Trophoblast cell (in vitro differentiated cells and primary cell): ENCODE data around the gene CAMSAP1.

Experiments used
- DNase-seq, 2 donors: peaks; one replicate each; pipeline ENCODE4 v3.0.0-alpha.2; 2016
- H2AFZ ChIP-seq: 2 replicates; pipeline ENCODE4 v1.6.1; 2013; ENCODE audit warnings: low read length, moderate library complexity, mild to moderate bottlenecking; ENCODE audit not compliant: insufficient read depth, poor library complexity
- H2AK5ac ChIP-seq: 2 replicates; pipeline ENCODE4 v1.6.1; 2013; ENCODE audit warnings: mild to moderate bottlenecking, low read length
- H2BK120ac ChIP-seq: 2 replicates; pipeline ENCODE4 v1.6.1; 2013; ENCODE audit warnings: low read length, mild to moderate bottlenecking, moderate library complexity; ENCODE audit not compliant: insufficient read depth, poor library complexity
- H2BK12ac ChIP-seq: 2 replicates; pipeline ENCODE4 v1.6.1; 2013; ENCODE audit warnings: mild to moderate bottlenecking, low read length, moderate library complexity
- H2BK5ac ChIP-seq: 2 replicates; pipeline ENCODE4 v1.6.1; 2013; ENCODE audit warnings: low read length, low read depth, moderate library complexity, mild to moderate bottlenecking; ENCODE audit not compliant: poor library complexity
- H3K14ac ChIP-seq: 2 replicates; pipeline ENCODE4 v1.6.1; 2013; ENCODE audit warnings: mild to moderate bottlenecking, low read length
- H3K18ac ChIP-seq: 2 replicates; pipeline ENCODE4 v1.6.1; 2013; ENCODE audit warnings: mild to moderate bottlenecking, low read length
- H3K23ac ChIP-seq: 2 replicates; pipeline ENCODE4 v1.6.1; 2013; ENCODE audit warnings: low read length
- H3K27ac ChIP-seq: 2 replicates; pipeline ENCODE4 v1.5.1; 2013; ENCODE audit warnings: low read depth, mild to moderate bottlenecking, inconsistent platforms, low read length, moderate library complexity
- H3K27me3 ChIP-seq: 2 replicates; pipeline ENCODE4 v1.6.1; 2013; ENCODE audit warnings: inconsistent platforms, mild to moderate bottlenecking, low read length, moderate library complexity; ENCODE audit not compliant: insufficient read depth
- H3K36me3 ChIP-seq, 2 experiments: 1 replicate in 1 of 2; 2 replicates in 1 of 2; pipeline ENCODE4 v1.6.1; 2013; ENCODE audit warnings: low read length in 2 of 2, mild to moderate bottlenecking in 2 of 2, moderate library complexity in 1 of 2; ENCODE audit not compliant: insufficient read depth in 2 of 2, control insufficient read depth in 1 of 2
- H3K4ac ChIP-seq: 2 replicates; pipeline ENCODE4 v1.6.1; 2013; ENCODE audit warnings: low read depth, mild to moderate bottlenecking, low read length, moderate library complexity
- H3K4me1 ChIP-seq, 2 experiments: 1 replicate in 1 of 2; 2 replicates in 1 of 2; pipeline ENCODE4 v1.6.1; 2013; ENCODE audit warnings: low read length in 2 of 2, mild to moderate bottlenecking in 2 of 2, moderate library complexity in 1 of 2; ENCODE audit not compliant: insufficient read depth in 2 of 2, control insufficient read depth in 1 of 2
- H3K4me2 ChIP-seq: 2 replicates; pipeline ENCODE4 v1.6.1; 2013; ENCODE audit warnings: inconsistent platforms, mild to moderate bottlenecking, low read length, moderate library complexity
- H3K4me3 ChIP-seq: 2 replicates; pipeline ENCODE4 v1.5.1; 2013; ENCODE audit warnings: mild to moderate bottlenecking, low read depth, low read length, inconsistent platforms
- H3K79me1 ChIP-seq: one replicate; pipeline ENCODE4 v1.6.1; 2013; ENCODE audit warnings: low read length
- H3K79me2 ChIP-seq: 2 replicates; pipeline ENCODE4 v1.6.1; 2013; ENCODE audit warnings: low read length, mild to moderate bottlenecking; ENCODE audit not compliant: control insufficient read depth, insufficient read depth, poor library complexity
- H3K9ac ChIP-seq: 2 replicates; pipeline ENCODE4 v1.6.1; 2013; ENCODE audit warnings: mild to moderate bottlenecking, low read length
- H3K9me3 ChIP-seq: 2 replicates; pipeline ENCODE4 v1.6.1; 2013; ENCODE audit warnings: low read depth, mild to moderate bottlenecking, control low read depth, inconsistent platforms, low read length; ENCODE audit not compliant: insufficient read depth
- H4K12ac ChIP-seq: 2 replicates; pipeline ENCODE4 v1.6.1; 2013; ENCODE audit warnings: low read depth, mild to moderate bottlenecking, low read length, moderate library complexity
- H4K8ac ChIP-seq: 2 replicates; pipeline ENCODE4 v1.6.1; 2013; ENCODE audit warnings: low read depth, mild to moderate bottlenecking, low read length, moderate library complexity
- H4K91ac ChIP-seq: one replicate; pipeline ENCODE4 v1.6.1; 2013; ENCODE audit warnings: low read depth, mild to moderate bottlenecking, low read length, moderate library complexity
- WGBS: extraction: QIAGEN DNeasy Blood & Tissue Kit; methylation state at CpG from one replicate; pipeline ENCODE4 v1.1.7; 2013; ENCODE audit warnings: missing lambda C conversion rate; ENCODE audit not compliant: insufficient read length, insufficient coverage; ENCODE audit errors: extremely low coverage; 5-methylcytosine and 5-hydroxymethylcytosine counted together

Gene CAMSAP1

GRCh38 chr9:135874859-135875258, 32.5 kb downstream of the CAMSAP1 start:
- Histone ChIP-seq H4K8ac (no peak overlapping the region), H4K91ac (no peak overlapping the region), H3K79me2 (no peaks in the 10 kb centered on the region), H2BK12ac (no peak overlapping the region), H3K18ac (no peak overlapping the region), H3K23ac (no peak overlapping the region), H3K36me3 (no peaks in the 10 kb centered on the region), H3K14ac (no peak overlapping the region), H2BK120ac (no peak overlapping the region), H3K79me1 (no peaks in the 10 kb centered on the region), H3K4me3 (no peak overlapping the region), H3K9me3 (no peaks in the 10 kb centered on the region), H3K9ac (no peak overlapping the region), H3K4me2 (no peak overlapping the region), H4K12ac (no peak overlapping the region), H2AFZ (no peak overlapping the region), H3K27ac (no peak overlapping the region), H2AK5ac (no peak overlapping the region), H3K4me1 (peaks cover 5% of the 10 kb centered on the region in 2 experiments), H3K27me3 (no peaks in the 10 kb centered on the region), H2BK5ac (no peak overlapping the region), H3K4ac (no peak overlapping the region)
- no peak for DNase-seq
- WGBS: no CpG with 5 or more reads among the region's 5 CpGs

- no peak overlapping the region for H3K4me3 ChIP-seq
- H4K91ac ChIP-seq: no peak overlapping the region
- H4K8ac ChIP-seq: no peak overlapping the region
- H2AK5ac ChIP-seq: no peak overlapping the region
- H2BK12ac ChIP-seq: no peak overlapping the region
- no peak overlapping the region for H4K12ac ChIP-seq
- no peak overlapping the region for H2BK5ac ChIP-seq
- no peak overlapping the region for H3K23ac ChIP-seq
- WGBS: no CpG with 5 or more reads among the region's 3 CpGs
- H3K9me3 ChIP-seq: no peaks in the 10 kb centered on the region
- no peaks in the 10 kb centered on the region for H3K79me1 ChIP-seq
- DNase-seq: no peak
- no peak overlapping the region for H2AFZ ChIP-seq
- no peak overlapping the region for H3K14ac ChIP-seq
- no peak overlapping the region for H2BK120ac ChIP-seq
- peaks cover 0 to 3% of the 10 kb centered on the region in 2 experiments for H3K36me3 ChIP-seq
- H3K4me2 ChIP-seq: no peak overlapping the region
- no peak overlapping the region for H3K18ac ChIP-seq
- H3K79me2 ChIP-seq: no peaks in the 10 kb centered on the region
- H3K9ac ChIP-seq: no peak overlapping the region
- peaks cover 0 to 5% of the 10 kb centered on the region in 2 experiments for H3K4me1 ChIP-seq
- H3K27ac ChIP-seq: no peak overlapping the region
- no peak overlapping the region for H3K4ac ChIP-seq
- no peaks in the 10 kb centered on the region for H3K27me3 ChIP-seq
Observed at GRCh38 chr9:135869909-135870308, 37.4 kb downstream of the CAMSAP1 start.

- Histone ChIP-seq H4K91ac (no peak overlapping the region), H3K18ac (no peak overlapping the region), H2BK12ac (no peak overlapping the region), H3K27me3 (no peaks in the 10 kb centered on the region), H3K4ac (no peak overlapping the region), H4K8ac (no peak overlapping the region), H3K14ac (no peak overlapping the region), H3K4me1 (peaks cover 0 to 5% of the 10 kb centered on the region in 2 experiments), H3K4me3 (no peak overlapping the region), H2BK120ac (no peak overlapping the region), H2AFZ (no peak overlapping the region), H3K4me2 (no peak overlapping the region), H4K12ac (no peak overlapping the region), H3K79me2 (no peaks in the 10 kb centered on the region), H3K27ac (no peak overlapping the region), H2AK5ac (no peak overlapping the region), H3K9ac (no peak overlapping the region), H3K36me3 (peaks cover 3 to 7% of the 10 kb centered on the region in 2 experiments), H3K79me1 (no peaks in the 10 kb centered on the region), H3K23ac (no peak overlapping the region), H2BK5ac (no peak overlapping the region), H3K9me3 (peaks cover 1% of the 10 kb centered on the region)
- WGBS: no CpG with 5 or more reads among the region's 7 CpGs
- no peak for DNase-seq
Observed at GRCh38 chr9:135865531-135865930, 41.8 kb downstream of the CAMSAP1 start.

GRCh38 chr9:135864447-135865049, 42.8 kb downstream of the CAMSAP1 start:
- H2BK120ac ChIP-seq: no peak overlapping the region
- peaks cover 3 to 7% of the 10 kb centered on the region in 2 experiments for H3K36me3 ChIP-seq
- DNase-seq: peak; percentile 44 to 88
- no peak overlapping the region for H3K27ac ChIP-seq
- peaks cover 1% of the 10 kb centered on the region for H3K9me3 ChIP-seq
- H2BK12ac ChIP-seq: no peak overlapping the region
- H3K14ac ChIP-seq: no peak overlapping the region
- no peaks in the 10 kb centered on the region for H3K79me2 ChIP-seq
- H3K27me3 ChIP-seq: no peaks in the 10 kb centered on the region
- H3K4ac ChIP-seq: no peak overlapping the region
- no peak overlapping the region for H2AFZ ChIP-seq
- H3K23ac ChIP-seq: no peak overlapping the region
- no peak overlapping the region for H4K12ac ChIP-seq
- no peak overlapping the region for H3K4me3 ChIP-seq
- H2BK5ac ChIP-seq: no peak overlapping the region
- H3K18ac ChIP-seq: no peak overlapping the region
- no peaks in the 10 kb centered on the region for H3K79me1 ChIP-seq
- H4K8ac ChIP-seq: no peak overlapping the region
- no CpG with 5 or more reads among the region's 8 CpGs for WGBS
- H3K9ac ChIP-seq: no peak overlapping the region
- H2AK5ac ChIP-seq: no peak overlapping the region
- H3K4me1 ChIP-seq: peaks cover 0 to 5% of the 10 kb centered on the region in 2 experiments
- H3K4me2 ChIP-seq: no peak overlapping the region
- no peak overlapping the region for H4K91ac ChIP-seq
